Adipose tissue (tissue), 3 donors: ENCODE measurements around the gene ZDHHC14. TPM values are rescaled to one million over a fixed set of nuclear protein-coding genes. Genes with fewer than 3 reads are reported as not detected.
"Not testable (repeated sequence)": the region's sequence is repeated elsewhere in the genome, so short reads cannot be mapped to it uniquely, and the experiment has no call there.

Experiments
- H3K27ac ChIP-seq: one replicate; pipeline ENCODE4 v1.5.1; 2013; ENCODE audit warnings: low read depth, low read length
- WGBS, 3 donors: extraction: QIAGEN DNeasy Blood & Tissue Kit; methylation state at CpG; one replicate each; pipeline ENCODE4 v1.1.7; 2013; 5-methylcytosine and 5-hydroxymethylcytosine counted together
- polyA plus RNA-seq, 3 donors: library from polyadenylated mRNA; stranded (reverse); fragments of 200-250 nt; gene quantifications; one replicate each; pipeline ENCODE4 v1.2.3, GENCODE V29; 2013
- donor health status: healthy with polysubstance abuse.
- donor health status: Bipolar disorder and iron deficiency.
- donor health status: healthy.

Gene ZDHHC14
- polyA plus RNA-seq, 3 donors = 3.0 to 6.0 (median 5.1) TPM

- 57 to 76% (median 57%) methylated on average over 7 of the region's 7 CpGs for whole genome bisulfite sequencing, 3 donors
- no peak overlapping the region for H3K27ac ChIP-seq
Observed at GRCh38 chr6:157682856-157683481, 302.0 kb downstream of the ZDHHC14 start.

- no peak overlapping the region for H3K27ac ChIP-seq
- 91 to 95% (median 95%) methylated on average over 8 of the region's 8 CpGs for WGBS, 3 donors
Observed at GRCh38 chr6:157683707-157684106, 302.7 kb downstream of the ZDHHC14 start.

DNA sequence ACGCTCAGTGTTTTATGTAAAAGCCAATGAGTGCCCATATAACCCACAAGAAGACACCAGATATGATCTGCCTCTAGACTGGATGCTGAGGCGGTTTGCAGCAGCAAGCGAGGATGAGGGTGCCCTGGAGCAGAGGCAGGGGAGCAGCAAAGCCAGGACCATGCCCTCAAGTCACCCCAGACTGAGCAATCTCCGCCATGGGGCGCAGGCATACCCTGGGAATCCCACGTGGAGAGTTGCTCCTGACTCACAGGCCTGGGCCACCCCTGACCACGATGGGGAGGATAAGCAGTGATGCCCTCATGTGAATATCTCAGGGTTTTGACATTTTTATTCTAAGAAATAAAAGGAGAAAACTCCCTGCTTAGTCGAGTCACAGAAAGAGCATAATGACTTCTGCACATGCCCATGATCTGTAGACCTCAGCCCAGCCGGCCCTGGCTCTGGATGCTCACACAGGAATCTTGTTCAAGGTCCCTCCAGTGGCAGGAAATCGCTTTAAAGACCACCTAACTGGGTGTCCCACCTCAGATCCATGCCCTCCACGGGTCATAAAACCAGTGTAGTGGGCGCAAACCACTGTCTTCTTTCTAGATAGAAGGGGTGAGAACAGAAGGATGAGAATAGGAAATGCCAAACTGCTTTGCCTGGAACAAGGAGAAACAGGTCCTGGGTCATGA, 303.8 kb downstream of the ZDHHC14 start:
- WGBS, 3 donors = 84 to 86% (median 85%) methylated on average over 12 of the region's 12 CpGs

GRCh38 chr6:157685596-157686280, 304.7 kb downstream of the ZDHHC14 start:
- H3K27ac ChIP-seq = no peak overlapping the region
- WGBS, 3 donors = 91 to 96% (median 95%) methylated on average over 10 of the region's 10 CpGs

More for the DNA sequence above, 303.8 kb downstream of the ZDHHC14 start:
- no peak overlapping the region for H3K27ac ChIP-seq

DNA sequence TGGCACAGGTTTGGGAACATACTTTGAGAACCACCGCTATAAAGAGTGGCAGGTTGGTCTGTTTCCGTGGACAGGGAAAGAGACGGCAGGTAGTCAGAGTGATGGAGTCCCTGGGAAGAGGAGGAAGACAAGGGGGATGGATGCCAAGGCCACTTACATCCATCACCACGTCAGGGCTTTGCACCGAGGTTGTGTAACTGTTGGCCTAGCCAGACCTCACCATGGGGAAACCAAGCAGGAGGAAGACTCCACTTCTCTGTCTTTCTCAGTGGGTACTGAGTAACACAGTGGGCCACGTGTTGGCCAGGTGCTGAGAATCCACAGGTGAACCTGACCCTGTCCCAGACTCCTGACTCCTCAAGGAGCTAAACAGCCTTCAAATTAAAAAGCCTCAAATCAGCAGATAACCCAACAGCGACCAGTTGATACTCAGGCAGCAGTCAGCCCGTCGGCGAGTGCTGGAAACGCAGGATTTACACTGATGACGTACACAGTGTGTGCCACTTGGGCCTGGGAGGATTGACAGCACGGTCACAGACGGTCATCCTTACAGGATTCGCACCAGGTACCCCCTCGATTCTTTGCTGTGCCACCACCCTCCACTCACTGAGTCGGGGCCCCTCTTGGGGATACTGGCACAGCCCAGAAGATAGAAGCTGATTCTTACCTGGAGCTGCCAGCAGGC, 307.4 kb downstream of the ZDHHC14 start:
- WGBS, 3 donors = 73 to 81% (median 80%) methylated on average over 17 of the region's 17 CpGs
- H3K27ac ChIP-seq = no peak overlapping the region

- whole genome bisulfite sequencing, 3 donors = 52 to 58% (median 57%) methylated on average over 14 to 17 of the region's 17 CpGs
- no peak overlapping the region for H3K27ac ChIP-seq
Observed at GRCh38 chr6:157688960-157689599, 308.1 kb downstream of the ZDHHC14 start.

- 74 to 82% (median 81%) methylated on average over 7 of the region's 7 CpGs for WGBS, 3 donors
- H3K27ac ChIP-seq = no peak overlapping the region
Observed at GRCh38 chr6:157689875-157690274, 308.9 kb downstream of the ZDHHC14 start.

DNA sequence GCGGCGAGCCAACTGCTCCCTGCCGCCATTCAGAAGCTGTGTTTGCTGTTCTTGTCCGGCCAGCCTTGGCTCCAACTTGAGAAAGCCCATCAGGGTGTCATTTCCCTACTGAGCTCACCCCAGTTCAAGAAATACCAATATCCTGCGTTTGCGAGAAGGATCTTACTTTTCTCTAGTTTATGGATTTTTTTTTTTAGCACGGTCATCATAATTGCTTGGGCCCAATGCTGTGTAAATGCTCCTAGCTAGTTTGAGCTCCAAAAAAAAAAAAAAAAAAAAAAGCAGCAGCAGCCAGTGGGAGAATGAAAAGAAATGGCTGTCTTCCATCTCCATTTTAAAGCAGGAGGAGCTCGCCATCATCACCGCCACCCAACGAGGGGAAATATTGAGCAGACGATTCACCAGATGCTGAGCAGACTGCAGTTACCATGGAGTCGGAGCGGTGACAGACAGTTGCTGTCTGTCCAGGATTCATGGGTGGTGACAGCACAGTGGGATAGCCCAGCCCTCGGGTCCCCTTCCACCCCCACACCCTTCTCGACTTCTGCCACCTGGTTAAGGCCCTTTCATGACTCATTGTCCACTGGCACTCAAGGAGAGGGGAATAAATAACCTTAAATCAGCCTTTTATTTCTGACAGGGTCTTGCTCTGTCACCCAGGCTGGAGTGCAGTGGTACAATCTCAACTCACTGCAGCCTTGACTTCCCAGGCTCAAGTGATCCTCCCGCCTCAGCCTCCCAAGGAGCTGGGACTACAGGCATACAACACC, 309.6 kb downstream of the ZDHHC14 start:
- WGBS, 3 donors = 92 to 94% (median 94%) methylated on average over 16 of the region's 16 CpGs
- H3K27ac ChIP-seq = no peak overlapping the region

DNA sequence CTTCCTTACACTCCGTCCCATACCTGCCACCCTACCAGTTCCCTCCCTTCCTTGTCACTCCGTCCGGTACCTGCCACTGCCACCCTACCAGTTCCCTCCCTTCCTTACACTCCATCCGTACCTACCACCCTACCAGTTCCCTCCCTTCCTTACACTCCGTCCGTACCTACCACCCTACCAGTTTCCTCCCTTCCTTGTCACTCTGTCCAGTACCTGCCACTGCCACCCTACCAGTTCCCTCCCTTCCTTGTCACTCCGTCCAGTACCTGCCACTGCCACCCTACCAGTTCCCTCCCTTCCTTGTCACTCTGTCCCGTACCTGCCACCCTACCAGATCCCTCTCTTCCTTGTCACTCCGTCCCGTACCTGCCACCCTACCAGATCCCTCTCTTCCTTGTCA, 310.6 kb downstream of the ZDHHC14 start:
- 81 to 95% (median 91%) methylated on average over 10 of the region's 10 CpGs for WGBS, 3 donors
- H3K27ac ChIP-seq = not testable (repeated sequence)

GRCh38 chr6:157693867-157694266, 312.9 kb downstream of the ZDHHC14 start:
- no peak overlapping the region for H3K27ac ChIP-seq
- WGBS, 3 donors = 61 to 74% (median 61%) methylated on average over 7 of the region's 7 CpGs

- no peak overlapping the region for H3K27ac ChIP-seq
- WGBS, 3 donors = 84 to 91% (median 91%) methylated on average over 17 of the region's 17 CpGs
Observed at GRCh38 chr6:157695301-157696040, 314.5 kb downstream of the ZDHHC14 start.

DNA sequence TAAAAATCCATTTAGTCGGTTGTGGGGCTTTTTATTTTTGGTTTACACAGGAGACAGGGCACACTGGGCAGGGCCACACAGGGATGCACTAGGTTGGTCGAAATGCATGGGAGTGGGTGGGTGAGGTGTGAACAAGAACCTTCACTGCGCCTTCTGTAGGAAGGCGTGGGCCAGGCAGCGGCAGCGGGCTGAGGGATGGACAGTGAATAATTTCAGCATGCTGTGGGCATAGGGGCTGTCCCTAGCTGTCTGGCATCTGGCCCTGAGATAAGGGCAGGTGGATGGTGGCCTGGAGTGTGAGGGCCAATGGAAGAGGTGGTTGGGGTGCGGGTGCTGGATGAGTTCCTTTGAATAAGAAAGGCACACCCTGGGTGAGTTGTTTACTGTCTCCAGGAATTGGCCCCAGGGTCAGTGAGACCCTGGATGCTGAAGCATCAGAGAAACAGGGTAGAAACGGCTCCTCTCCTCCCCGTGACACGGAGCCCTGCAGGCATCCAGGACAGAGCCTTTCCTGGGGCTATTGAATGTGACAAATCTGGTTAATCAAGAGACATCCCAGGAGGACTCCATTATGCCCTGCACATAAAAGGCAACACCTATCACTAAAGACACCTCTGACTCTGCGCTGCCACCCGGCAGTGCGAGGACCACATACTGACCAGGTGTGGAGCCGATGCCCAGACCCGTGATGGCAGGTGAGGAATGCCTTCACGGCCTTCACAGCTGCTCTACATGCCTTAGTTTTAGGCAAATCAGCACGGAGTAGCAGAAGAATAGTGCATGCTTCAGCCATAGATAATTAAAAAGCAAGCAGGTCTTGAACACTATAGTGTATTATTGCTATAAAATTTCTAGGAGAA, 319.0 kb downstream of the ZDHHC14 start:
- 77 to 90% (median 88%) methylated on average over 17 of the region's 17 CpGs for WGBS, 3 donors
- H3K27ac ChIP-seq = no peak overlapping the region

DNA sequence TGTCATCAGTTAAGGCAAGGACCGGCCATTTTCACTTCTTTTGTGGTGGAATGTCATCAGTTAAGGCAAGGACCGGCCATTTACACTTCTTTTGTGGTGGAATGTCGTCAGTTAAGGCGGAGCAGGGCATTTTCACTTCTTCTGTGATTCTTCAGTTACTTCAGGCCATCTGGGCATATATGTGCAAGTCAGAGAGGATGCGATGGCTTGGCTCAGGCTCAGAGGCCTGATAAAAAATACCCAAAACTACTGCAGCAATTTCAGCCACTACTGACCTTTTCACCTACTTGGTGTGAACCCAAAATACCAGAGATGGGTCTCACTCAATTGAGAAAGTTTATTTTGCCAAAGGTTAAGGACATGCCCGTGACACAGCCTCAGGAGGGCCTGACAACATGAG, 325.4 kb downstream of the ZDHHC14 start:
- H3K27ac ChIP-seq = not testable (repeated sequence)
- 78 to 92% (median 82%) methylated on average over 6 of the region's 6 CpGs for WGBS, 3 donors

- no peak overlapping the region for H3K27ac ChIP-seq
- 71 to 81% (median 79%) methylated on average over 2 of the region's 2 CpGs for WGBS, 3 donors
Observed at GRCh38 chr6:157706883-157707282, 325.9 kb downstream of the ZDHHC14 start.

- WGBS, 3 donors = 74 to 82% (median 77%) methylated on average over 6 of the region's 6 CpGs
- H3K27ac ChIP-seq = no peak overlapping the region
Observed at GRCh38 chr6:157707576-157707975, 326.6 kb downstream of the ZDHHC14 start.

DNA sequence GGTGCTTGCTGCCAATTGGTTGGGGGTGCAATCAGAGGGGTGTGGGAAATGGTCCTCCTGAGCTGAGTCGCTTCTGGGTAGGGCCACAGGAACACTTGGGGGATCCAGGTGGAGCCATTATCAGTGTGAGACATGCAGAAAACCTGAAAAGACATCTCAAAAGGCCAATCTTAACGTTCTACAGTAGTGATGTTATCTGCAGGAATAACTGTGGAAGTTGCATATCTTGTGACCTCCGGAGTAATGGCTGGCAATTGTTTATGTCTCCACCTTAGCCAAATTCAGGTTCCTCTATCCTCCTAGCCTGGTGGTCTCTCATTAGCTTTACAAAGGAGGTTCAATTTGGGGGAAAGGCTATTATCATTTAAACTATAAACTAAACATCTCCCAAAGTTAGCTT, 327.2 kb downstream of the ZDHHC14 start:
- no peak overlapping the region for H3K27ac ChIP-seq
- 66 to 81% (median 77%) methylated on average over 3 of the region's 3 CpGs for WGBS, 3 donors
